NCI-H460 (cell line): ENCODE results near the gene LSM12. TPM values are rescaled to one million over a fixed set of nuclear protein-coding genes. Genes with fewer than 3 reads are reported as not detected.
"Not testable (repeated sequence)": the region's sequence is repeated elsewhere in the genome, so short reads cannot be mapped to it uniquely, and the experiment has no call there.

ENCODE experiments used
- DNase-seq: peaks from one replicate; pipeline ENCODE4 v3.0.0-alpha.2; 2016; ENCODE audit warnings: low read depth; ENCODE audit errors: extremely low read depth
- total RNA-seq: library from RNA; depleted of rRNA; stranded (reverse); fragments of >200 nt; shearing (Covaris generic); gene quantifications from 2 replicates; pipeline ENCODE4 v1.2.3, GENCODE V29; 2014

LSM12 gene
- total RNA-seq, 1 experiment from 2014 or later, result 76.3 TPM

GRCh38 chr17:44011876-44012275, 54.6 kb downstream of the LSM12 start:
- no peak for DNase-seq

- no peak for DNase-seq
Observed at GRCh38 chr17:44010966-44011647, 55.4 kb downstream of the LSM12 start.

DNA sequence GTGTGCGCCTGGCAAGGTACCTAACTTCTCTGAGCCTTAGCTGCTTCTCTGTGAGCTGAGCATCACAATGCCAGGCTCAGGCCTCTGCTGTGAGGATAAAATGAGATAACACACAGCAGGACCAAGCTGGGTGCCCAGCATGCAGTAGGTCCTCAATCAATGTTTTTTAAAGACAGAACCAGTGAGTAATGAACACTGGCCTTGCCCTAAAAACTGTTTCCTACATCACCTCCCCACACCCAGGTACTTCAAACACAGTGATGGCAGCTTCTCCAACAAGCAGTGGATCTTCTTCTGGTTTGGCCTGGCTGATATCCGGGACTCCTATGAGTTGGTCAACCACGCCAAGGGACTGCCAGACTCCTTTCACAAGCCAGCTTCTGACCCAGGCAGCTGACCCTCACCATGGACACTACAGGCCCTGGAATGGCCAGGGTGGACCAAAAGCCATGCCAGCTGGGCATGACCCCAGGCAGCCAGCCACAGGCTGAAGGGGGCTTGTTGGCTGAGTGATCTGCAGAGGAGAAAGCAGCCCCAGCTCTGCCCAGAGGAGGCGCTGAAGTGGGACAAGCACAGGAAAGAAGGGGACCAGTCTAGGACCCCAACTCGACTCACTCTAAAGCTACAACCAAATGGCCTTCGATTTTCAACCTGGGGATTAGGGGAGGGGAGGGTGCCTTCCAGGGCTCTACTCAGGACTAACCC, 58.1 kb downstream of the LSM12 start:
- DNase-seq, result no peak

DNA sequence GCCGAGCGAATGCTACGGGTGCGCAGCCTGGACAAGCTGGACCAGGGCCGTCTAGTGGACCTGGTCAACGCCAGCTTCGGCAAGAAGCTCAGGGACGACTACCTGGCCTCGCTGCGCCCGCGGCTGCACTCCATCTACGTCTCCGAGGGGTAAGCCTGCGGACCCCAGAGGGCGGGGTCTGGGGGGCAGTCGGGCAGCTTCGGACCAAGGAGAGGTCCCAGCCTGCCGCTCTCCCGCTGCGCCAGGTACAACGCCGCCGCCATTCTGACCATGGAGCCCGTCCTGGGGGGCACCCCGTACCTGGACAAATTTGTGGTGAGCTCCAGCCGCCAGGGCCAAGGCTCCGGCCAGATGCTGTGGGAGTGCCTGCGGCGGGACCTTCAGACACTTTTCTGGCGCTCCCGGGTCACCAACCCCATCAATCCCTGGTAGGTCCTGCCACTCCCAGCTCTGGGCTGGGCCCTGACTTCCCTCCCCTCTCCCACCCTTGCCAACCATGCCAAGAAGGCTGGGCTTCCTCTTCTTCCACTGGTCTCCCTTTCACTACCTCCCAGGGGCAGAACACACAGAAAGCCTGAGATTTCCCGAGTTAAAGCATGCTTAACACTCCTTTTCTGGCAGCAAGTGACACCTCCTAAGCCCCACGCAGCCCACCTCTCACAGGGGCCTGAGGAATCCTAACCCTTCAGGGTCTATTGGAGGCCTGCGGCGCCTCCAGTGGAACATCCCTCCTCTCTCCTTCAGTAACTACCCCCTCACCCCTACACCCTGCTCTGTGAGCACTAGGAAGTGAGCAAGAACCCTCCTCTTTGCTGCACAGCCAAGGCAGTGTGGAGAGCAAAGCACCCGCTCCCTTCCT, 58.9 kb downstream of the LSM12 start:
- DNase-seq, result no peak

DNA sequence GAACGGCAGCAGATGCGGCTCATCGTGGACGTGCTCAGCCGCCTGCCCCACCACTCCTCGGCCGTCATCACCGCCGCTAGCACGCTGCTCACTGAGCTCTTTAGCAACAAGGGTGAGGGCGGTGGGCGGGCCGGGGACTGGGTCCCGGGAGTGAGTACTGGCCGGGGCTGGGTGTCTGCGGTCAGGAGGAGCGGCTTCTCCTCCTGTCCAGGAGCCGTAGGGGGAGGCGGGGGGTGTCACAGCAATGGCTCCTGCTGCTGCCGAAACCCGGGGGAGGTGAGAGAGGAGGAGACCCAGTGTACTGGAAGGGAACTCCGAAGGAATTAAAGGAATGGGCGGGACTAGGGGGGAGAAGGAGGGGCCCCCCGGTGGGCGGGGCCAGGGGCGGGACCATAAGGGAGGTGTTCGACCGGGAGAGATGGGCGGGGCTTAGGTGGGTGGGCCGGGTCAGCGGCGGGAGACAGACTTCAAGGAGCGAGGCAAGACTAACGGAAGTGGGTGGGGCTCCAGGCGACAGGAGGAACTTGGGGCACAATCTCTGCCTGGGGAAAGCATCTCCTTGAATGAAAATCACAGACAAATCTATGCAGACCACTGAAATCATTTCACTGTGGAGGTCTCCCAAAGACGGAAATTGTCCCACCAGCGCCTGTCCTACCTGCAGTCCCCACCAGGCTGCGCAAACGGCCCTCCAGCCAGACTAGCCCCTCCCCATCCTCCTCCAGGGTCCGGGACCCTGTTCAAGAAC, 59.7 kb downstream of the LSM12 start:
- DNase-seq, result peak; percentile 95

- DNase-seq, result no peak
Observed at GRCh38 chr17:44006272-44006597, 60.2 kb downstream of the LSM12 start.

- no peak for DNase-seq
Observed at GRCh38 chr17:44005527-44006271, 60.8 kb downstream of the LSM12 start.

GRCh38 chr17:44004761-44005526, 61.5 kb downstream of the LSM12 start:
- no peak for DNase-seq

DNA sequence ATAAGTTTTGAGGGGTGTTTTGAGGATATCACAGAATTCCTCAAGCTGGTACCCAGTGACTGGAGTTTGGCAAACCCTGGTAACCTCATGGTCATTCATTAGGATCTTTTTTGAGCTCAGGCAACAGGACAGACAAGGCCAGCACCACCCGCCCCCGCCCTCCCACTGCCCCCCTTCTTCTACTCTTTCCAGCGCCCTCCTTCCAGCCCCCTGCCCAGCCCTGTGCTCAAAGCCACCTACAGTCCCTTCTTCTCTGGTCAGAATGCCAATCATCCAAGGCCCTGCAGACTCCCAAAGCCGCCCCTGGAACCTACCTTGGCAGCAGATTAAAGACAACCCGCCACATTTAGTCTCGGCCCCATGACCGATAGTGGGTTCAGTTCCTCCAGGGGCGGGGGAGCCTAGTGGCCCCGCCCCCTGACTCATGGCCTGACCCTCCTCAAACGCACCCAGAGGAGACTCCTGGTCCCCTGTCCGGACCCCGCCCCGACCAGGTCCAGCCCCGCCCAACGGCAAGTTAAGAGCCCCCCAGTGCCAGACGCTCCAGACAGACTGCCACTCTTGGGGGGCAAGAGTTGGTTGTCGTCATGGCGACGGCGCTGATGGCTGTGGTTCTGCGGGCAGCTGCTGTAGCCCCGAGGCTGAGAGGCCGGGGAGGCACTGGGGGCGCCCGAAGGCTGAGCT, 62.3 kb downstream of the LSM12 start, which contains the start of gene NAGS:
NAGS (plus strand) TSS at position 546 of the 684 bp plus-strand sequence; CDS start at position 588, 42 bp downstream.
- DNase-seq, result no peak

GRCh38 chr17:44002141-44002848, 64.2 kb downstream of the LSM12 start:
- peak; percentile 38 for DNase-seq

DNA sequence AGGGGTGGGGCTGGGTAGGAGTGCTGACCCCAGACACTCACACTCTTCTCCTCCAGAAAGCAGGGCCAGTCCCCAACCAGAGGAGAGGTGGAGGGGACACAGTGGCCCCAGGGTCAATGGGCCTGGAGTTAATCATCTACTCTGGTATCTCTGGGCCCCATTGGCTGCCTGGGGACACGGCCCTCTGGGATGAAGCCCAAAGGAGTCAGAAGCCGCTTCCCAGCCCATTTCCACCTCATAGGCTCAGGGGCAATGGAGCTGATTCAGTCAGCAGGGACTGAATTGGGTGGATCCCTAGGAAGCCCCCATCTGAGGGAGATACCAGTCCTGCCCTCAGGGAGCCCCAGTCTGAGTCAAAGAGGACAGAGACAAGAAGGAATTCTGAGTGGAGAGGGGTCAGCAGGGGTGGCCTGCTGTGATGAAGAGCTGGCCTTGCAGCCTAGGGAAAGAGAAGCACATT, 65.0 kb downstream of the LSM12 start:
- DNase-seq, result no peak

DNA sequence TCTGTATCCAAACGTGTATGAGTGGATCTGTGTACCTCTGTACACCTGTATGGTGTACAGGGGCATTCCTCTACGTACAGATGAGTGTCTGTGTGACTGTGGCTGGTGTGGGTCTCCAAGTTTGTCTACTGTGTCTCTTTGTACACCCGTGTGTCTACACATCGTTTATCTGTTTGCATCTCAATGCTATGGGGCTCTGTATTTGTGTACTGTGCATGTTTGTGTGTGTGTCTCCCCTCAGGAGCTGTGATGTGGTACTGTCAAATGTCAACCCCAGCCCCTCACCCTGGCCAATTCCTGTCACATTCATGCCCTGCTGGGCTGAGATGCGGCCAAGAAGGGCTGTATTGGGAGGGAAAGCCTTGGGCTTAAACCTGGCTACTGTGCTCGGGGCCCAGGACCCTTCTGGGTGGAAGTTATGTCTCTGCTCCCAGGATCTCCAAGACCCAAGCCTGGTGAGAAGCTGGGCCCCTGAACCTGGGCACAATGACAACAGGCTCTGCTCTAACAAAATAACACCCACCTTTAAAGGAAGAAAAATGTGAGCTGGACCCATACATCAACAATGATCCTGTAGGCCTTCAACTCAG, 65.5 kb downstream of the LSM12 start:
- no peak for DNase-seq

GRCh38 chr17:44000141-44000860, 66.2 kb downstream of the LSM12 start:
- DNase-seq, result no peak

DNA sequence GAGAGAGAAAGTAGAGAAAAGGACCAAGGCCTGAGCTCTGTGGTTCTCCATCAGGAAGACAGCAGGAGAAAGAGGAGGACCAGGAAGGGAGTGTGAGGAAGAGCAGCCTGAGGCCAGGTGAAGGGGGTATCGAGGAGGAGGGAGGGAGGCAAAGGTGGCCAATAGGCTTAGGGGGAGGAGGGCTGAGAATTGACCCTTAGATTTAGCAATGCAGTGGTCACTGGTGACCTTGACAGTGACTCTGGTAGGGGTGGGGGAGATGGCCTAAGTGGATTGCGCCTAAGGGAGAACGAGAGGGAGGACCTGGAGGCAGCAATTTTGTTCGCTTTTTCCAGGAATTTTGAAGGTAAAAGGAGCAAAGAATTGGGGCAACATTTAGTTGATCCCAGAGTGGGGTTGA, 67.4 kb downstream of the LSM12 start:
- no peak for DNase-seq

- no peak for DNase-seq
Observed at GRCh38 chr17:43998552-43998951, 67.9 kb downstream of the LSM12 start.

DNA sequence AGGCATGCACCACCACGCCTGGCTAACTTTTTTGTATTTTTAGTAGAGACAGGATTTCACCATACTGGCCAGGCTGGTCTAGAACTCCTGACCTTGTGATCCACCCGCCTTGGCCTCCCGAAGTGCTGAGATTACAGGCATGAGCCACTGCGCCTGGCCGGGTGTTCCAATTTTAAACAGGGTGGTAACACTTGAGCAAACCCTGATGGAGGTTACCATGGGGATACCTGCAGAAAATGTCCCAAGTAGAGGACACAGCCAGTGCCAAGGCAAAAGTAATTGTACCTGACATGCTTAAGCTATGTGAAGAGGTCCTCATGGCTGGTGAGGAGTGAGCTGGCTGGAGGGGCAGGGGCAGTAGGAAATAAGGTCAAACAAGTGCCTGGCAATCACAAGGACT, 69.3 kb downstream of the LSM12 start:
- not testable (repeated sequence) for DNase-seq

DNA sequence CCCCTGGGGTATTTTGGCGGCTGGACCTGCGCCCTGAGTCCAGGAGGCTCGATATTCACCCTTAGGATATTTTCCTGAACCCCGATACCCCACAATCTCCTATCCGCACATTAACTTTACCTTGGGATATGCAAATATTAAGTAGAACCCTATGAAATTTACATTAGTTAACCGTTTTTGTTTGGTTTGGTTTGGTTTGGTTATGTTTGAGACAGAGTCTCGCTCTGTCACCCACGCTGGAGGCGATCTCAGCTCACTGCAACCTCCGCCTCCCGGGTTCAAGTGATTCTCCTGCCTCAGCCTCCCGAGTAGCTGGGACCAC, 71.4 kb downstream of the LSM12 start:
- DNase-seq, result no peak
